HG02885 (cell line): ENCODE measurements around the gene ADGRV1.
"Not testable (repeated sequence)": the region's sequence is repeated elsewhere in the genome, so short reads cannot be mapped to it uniquely, and the experiment has no call there.

Experiments used
- ATAC-seq: cut with Tn5 transposase; IDR thresholded peaks from one replicate; pipeline ENCODE4 v1.9.1; 2021; ENCODE audit warnings: mild to moderate bottlenecking; ENCODE audit not compliant: unreplicated experiment, poor library complexity

The ADGRV1 gene

GRCh38 chr5:90642706-90643229, 84.2 kb downstream of the ADGRV1 start:
- no peak for ATAC-seq

GRCh38 chr5:90644132-90644531, 85.5 kb downstream of the ADGRV1 start:
- ATAC-seq: no peak

DNA sequence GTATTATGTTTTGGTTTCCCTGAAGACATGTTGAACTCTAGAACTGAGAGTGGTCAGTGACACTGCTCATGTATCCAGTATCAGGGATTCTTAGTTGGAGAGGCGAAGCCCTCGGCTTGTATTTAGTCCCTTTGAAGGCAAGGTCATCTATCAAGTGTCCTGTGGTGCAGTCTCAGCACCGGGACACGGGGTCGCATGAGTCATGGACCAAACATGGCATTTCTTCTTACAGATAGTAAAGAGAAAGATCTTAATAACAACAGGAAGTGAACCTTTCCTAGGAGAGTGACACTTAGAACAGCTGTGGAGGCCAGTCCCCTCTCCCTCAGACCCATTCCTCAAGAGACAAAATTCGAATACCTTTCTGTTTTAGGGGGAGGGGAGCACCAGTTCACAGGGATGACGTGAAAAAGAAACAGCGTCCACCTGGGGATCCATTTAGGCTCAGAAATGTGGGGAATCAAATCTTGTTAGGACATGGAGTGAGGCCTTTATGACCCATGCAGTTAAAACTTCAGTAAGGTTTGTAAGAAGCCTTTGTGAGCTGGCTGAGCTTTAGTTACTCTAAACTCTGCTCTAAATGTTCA, 86.5 kb downstream of the ADGRV1 start:
- no peak for ATAC-seq

DNA sequence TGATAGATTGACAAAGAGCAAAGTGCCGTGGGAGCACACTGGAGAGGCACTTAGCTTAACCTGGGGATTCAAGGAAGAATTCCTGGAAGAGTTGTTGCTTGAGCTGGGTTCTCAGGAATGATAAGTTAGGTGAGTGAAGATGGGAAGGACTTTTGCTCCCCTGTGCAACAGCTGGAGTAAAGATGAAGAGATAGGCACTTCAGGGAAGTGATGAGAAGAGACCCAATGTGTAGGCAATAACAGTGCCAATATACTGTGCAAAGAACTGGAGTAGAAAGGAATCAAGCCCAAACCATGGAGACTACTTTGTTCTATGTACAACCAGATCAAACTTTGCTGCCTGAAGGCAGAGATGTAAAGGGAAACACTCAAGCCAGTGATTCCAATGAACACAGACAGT, 92.2 kb downstream of the ADGRV1 start:
- no peak for ATAC-seq

DNA sequence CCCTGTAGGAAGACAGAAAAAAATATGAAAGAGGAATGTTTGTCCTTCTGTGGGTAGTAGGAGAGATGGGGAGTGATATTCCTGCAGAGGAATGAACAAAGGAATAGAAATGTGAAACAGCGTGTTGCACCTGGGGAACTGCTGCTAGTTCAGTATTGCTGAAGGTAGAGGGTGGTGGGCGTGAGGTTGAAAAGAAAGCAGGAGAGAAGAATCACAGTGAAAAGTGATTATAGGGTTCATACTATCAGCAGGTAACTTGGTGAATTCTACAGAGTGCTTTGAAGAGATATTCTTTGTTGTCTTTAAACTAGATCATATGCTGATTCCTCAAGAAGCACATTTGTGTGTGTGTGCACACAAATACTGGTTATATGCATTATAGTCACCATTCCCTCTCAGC, 95.6 kb downstream of the ADGRV1 start:
- no peak for ATAC-seq

DNA sequence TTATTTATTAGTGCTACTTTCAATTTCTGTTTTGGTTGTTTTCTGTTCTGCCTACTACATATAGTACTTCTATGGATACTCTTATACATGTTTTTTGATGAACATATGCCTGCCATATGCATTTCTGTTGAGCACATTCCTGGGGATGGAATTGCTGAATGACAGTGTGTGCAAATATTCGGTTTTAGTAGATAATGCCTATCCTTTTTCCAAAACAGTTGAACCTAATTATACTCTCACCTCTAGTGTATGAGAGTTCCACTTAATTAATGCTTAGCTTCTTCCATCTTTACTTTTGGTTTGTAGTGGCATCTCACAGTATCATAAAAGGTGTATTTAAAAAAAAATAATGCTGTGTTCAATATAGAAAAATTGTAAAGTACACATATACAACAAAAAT, 96.8 kb downstream of the ADGRV1 start:
- ATAC-seq: no peak

- no peak for ATAC-seq
These were observed 98.4 kb downstream of the ADGRV1 start for GRCh38 chr5:90657030-90657429.

GRCh38 chr5:90657788-90658187, 99.2 kb downstream of the ADGRV1 start:
- ATAC-seq: no peak

GRCh38 chr5:90658620-90659019, 100.0 kb downstream of the ADGRV1 start:
- no peak for ATAC-seq

DNA sequence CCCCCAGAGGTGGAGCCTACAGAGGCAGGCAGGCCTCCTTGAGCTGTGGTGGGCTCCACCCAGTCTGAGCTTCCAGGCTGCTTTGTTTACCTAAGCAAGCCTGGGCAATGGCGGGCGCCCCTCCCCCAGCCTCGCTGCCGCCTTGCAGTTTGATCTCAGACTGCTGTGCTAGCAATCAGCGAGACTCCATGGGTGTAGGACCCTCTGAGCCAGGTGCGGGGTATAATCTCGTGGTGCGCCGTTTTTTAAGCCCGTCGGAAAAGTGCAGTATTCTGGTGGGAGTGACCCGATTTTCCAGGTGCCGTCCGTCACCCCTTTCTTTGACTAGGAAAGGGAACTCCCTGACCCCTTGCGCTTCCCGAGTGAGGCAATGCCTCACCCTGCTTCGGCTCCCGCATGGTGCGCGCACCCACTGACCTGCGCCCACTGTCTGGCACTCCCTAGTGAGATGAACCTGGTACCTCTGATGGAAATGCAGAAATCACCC, 109.5 kb downstream of the ADGRV1 start:
- ATAC-seq: not testable (repeated sequence)

- ATAC-seq: no peak
These were observed 116.6 kb downstream of the ADGRV1 start for GRCh38 chr5:90675222-90675621.

DNA sequence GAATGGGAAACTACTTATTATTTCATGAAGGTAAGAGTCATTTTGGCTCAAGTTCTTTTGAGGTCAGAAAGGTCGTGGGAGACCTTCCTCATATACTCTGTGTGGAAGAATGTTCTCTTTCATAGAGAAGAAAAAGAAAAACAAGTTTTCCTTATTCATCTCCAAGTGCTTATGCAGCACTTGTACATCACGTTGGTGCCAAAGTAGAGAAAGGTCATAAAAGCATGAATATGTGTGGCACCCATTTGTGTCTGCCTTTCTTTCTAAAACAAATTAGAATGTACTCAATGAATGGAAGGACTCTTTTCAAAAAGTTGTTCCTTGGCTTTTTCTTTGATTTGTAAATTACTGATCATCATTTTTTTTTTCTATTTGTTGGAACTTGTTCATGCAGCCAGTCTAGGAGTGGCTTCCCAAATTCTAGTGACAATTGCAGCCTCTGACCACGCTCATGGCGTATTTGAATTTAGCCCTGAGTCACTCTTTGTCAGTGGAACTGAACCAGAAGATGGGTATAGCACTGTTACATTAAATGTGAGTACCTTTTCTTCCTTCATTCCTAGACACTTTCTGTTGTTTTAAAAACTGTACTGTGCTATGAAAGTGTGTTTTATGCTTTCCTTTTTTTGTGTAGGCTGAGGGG, 122.4 kb downstream of the ADGRV1 start:
- no peak for ATAC-seq

- ATAC-seq: no peak
These were observed 123.7 kb downstream of the ADGRV1 start for GRCh38 chr5:90682278-90682677.

DNA sequence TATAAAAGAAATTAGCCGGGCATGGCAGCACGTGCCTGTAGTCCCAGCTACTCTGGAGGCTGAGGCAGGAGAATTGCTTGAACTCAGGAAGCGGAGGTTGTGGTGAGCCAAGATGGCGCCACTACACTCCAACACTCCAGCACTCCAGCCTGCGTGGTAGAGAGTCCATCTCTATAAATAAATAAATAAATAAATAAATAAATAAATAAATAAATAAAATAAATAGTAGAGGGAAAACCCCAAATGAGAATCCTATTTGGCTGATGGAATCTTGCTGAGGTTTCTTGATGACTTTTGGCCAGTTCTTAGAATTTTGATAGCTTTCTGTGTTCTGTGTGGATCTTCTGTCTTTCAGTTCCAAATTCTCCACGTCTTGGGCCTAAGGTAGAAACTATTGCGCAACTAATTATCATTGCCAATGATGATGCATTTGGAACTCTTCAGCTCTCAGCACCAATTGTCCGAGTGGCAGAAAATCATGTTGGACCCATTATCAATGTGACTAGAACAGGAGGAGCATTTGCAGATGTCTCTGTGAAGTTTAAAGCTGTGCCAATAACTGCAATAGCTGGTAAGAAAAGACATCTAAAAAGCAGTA, 126.9 kb downstream of the ADGRV1 start:
- no peak for ATAC-seq

- ATAC-seq: not testable (repeated sequence)
These were observed 127.8 kb downstream of the ADGRV1 start for GRCh38 chr5:90686363-90686762.

DNA sequence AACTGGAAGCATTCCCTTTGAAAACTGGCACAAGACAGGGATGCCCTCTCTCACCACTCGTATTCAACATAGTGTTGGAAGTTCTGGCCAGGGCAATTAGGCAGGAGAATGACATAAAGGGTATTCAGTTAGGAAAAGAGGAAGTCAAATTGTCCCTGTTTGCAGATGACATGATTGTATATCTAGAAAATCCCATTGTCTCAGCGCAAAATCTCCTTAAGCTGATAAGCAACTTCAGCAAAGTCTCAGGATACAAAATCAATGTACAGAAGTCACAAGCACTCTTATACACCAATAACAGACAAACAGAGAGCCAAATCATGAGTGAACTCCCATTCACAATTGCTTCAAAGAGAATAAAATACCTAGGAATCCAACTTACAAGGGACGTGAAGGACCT, 128.9 kb downstream of the ADGRV1 start:
- ATAC-seq: not testable (repeated sequence)

DNA sequence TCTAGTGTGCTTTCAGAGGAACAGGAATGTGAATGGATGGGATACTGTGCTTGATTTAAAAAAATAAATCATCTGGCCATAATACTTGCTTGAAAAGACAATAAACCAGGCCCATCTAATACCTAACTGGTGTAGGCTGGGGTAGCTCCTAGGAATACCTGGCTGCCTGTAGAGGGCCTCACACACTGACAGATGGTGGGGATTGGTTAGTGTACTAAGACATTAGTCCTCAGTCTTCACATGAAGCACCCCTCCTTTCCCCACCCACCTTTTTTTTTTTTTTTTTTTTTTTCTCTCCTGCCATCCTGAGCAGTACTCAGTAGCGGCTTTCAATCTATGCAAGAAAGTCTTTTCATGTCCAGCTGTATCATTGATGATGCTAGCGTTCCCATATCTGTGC, 130.5 kb downstream of the ADGRV1 start:
- ATAC-seq: no peak

GRCh38 chr5:90690307-90690706, 131.7 kb downstream of the ADGRV1 start:
- no peak for ATAC-seq

GRCh38 chr5:90691533-90691932, 132.9 kb downstream of the ADGRV1 start:
- ATAC-seq: no peak

GRCh38 chr5:90696153-90696552, 137.6 kb downstream of the ADGRV1 start:
- ATAC-seq: no peak

- ATAC-seq: no peak
These were observed 141.7 kb downstream of the ADGRV1 start for GRCh38 chr5:90700299-90700698.

DNA sequence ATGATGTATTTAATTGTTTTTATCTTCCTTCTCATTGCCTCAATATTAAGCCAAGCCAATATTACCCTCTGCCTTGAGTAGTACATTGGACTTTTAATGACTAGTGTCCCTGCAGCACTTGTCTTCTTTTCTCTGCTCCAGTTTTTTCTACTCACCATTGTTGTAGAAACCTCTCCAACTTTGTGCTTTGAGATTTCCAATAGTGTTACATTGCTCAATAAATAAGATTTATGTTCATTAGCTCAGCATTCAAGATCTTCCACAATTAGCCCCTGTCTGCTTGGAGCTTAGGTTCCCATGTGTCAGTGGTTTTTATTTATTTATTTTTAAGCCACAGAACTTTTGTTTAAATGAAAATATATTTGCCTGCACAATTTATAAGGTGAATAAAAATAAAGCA, 145.3 kb downstream of the ADGRV1 start:
- no peak for ATAC-seq
